Smooth muscle cell (in vitro differentiated cells): Measurements from ENCODE around the gene DYNLL2. TPM values are rescaled to one million over a fixed set of nuclear protein-coding genes. Genes with fewer than 3 reads are reported as not detected.

Experiments
- DNase-seq: peaks from one replicate; lab custom pipeline; 2025; ENCODE audit not compliant: unreplicated experiment; lab: John Stamatoyannopoulos, UW
- H2AFZ ChIP-seq: fragments of 200-600 bp; sonication (generic); 2 replicates; pipeline ENCODE4 v1.6.0; 2016; ENCODE audit warnings: antibody characterized with exemption, low read depth, mild to moderate bottlenecking
- H3F3A ChIP-seq: fragments of 200-600 bp; sonication (generic); 2 replicates; pipeline ENCODE4 v1.6.0; 2017; ENCODE audit warnings: antibody characterized with exemption, low read depth
- H3K27ac ChIP-seq: fragments of 200-600 bp; sonication (generic); 2 replicates; pipeline ENCODE4 v1.5.1; 2016; ENCODE audit warnings: low read depth, mild to moderate bottlenecking
- H3K27me3 ChIP-seq: fragments of 200-600 bp; sonication (generic); 2 replicates; pipeline ENCODE4 v1.6.1; 2016; ENCODE audit warnings: low read depth, mild to moderate bottlenecking
- H3K36me3 ChIP-seq: fragments of 200-600 bp; sonication (generic); 2 replicates; pipeline ENCODE4 v1.5.1; 2016; ENCODE audit warnings: low read depth
- H3K4me1 ChIP-seq: fragments of 200-600 bp; sonication (generic); 2 replicates; pipeline ENCODE4 v1.5.1; 2016; ENCODE audit warnings: low read depth
- H3K4me2 ChIP-seq: fragments of 200-600 bp; sonication (generic); 2 replicates; pipeline ENCODE4 v1.6.0; 2016; ENCODE audit warnings: mild to moderate bottlenecking
- H3K4me3 ChIP-seq: fragments of 200-600 bp; sonication (generic); 2 replicates; pipeline ENCODE4 v1.5.1; 2016; ENCODE audit warnings: mild to moderate bottlenecking
- H3K79me2 ChIP-seq: fragments of 200-600 bp; sonication (generic); 2 replicates; pipeline ENCODE4 v1.6.0; 2016; ENCODE audit warnings: low read depth, mild to moderate bottlenecking
- H3K9ac ChIP-seq: fragments of 200-600 bp; sonication (generic); 2 replicates; pipeline ENCODE4 v1.6.0; 2016; ENCODE audit warnings: low read depth
- H3K9me3 ChIP-seq: fragments of 200-600 bp; sonication (generic); replicated peaks from 2 replicates; pipeline ENCODE4 v1.5.1; 2016; ENCODE audit warnings: low read depth
- H4K20me1 ChIP-seq: fragments of 200-600 bp; sonication (generic); 2 replicates; pipeline ENCODE4 v1.6.0; 2016; ENCODE audit warnings: low read depth
- whole genome bisulfite sequencing: methylation state at CpG from one replicate; pipeline ENCODE4 v1.1.7; 2016; ENCODE audit warnings: low lambda C conversion rate; 5-methylcytosine and 5-hydroxymethylcytosine counted together
- polyA plus RNA-seq: library from polyadenylated mRNA; unstranded; fragments of >200 nt; fragmentation: Nextera tagmentation; extraction: Ambion mirVana; gene quantifications from 2 replicates; pipeline ENCODE4 v1.2.1, GENCODE V29; 2016
- total RNA-seq: library from RNA; depleted of rRNA; stranded (reverse); fragments of >200 nt; gene quantifications from 2 replicates; pipeline ENCODE4 v1.2.3, GENCODE V29; 2014
- TF ChIP-seq, protein P1 (sequence below): fragments of 200-600 bp; sonication (generic); IDR thresholded peaks from 2 replicates; pipeline ENCODE4 v1.5.1; 2017; ENCODE audit warnings: borderline replicate concordance, mild to moderate bottlenecking, antibody characterized with exemption; ENCODE audit not compliant: insufficient read depth, poor library complexity, severe bottlenecking

DYNLL2 gene
- total and polyA plus RNA-seq, 2 experiments from 2014 or later = 1.5 to 9.1 TPM

GRCh38 chr17:58092797-58093385 lies 9.7 kb downstream of the DYNLL2 start:
- H3K9me3 ChIP-seq = no peaks in the 10 kb centered on the region
- no peak overlapping the region for H3K4me2 ChIP-seq
- no peaks in the 10 kb centered on the region for H3F3A ChIP-seq
- no peak overlapping the region for H3K9ac ChIP-seq
- no peak overlapping the region for H3K27ac ChIP-seq
- H3K79me2 ChIP-seq = peaks cover 15% of the 10 kb centered on the region
- no peak overlapping the region for H3K4me3 ChIP-seq
- peaks cover 6% of the 10 kb centered on the region for H3K36me3 ChIP-seq
- DNase-seq = no peak
- no peak overlapping the region for H2AFZ ChIP-seq
- H4K20me1 ChIP-seq = peaks cover 59% of the 10 kb centered on the region
- TF ChIP-seq, protein P1, sequence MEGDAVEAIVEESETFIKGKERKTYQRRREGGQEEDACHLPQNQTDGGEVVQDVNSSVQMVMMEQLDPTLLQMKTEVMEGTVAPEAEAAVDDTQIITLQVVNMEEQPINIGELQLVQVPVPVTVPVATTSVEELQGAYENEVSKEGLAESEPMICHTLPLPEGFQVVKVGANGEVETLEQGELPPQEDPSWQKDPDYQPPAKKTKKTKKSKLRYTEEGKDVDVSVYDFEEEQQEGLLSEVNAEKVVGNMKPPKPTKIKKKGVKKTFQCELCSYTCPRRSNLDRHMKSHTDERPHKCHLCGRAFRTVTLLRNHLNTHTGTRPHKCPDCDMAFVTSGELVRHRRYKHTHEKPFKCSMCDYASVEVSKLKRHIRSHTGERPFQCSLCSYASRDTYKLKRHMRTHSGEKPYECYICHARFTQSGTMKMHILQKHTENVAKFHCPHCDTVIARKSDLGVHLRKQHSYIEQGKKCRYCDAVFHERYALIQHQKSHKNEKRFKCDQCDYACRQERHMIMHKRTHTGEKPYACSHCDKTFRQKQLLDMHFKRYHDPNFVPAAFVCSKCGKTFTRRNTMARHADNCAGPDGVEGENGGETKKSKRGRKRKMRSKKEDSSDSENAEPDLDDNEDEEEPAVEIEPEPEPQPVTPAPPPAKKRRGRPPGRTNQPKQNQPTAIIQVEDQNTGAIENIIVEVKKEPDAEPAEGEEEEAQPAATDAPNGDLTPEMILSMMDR = no peak
- H3K4me1 ChIP-seq = peaks cover 14% of the 10 kb centered on the region
- no peaks in the 10 kb centered on the region for H3K27me3 ChIP-seq
- WGBS = 74% methylated on average over 7 of the region's 7 CpGs

- peaks cover 5% of the 10 kb centered on the region for H3K79me2 ChIP-seq
- DNase-seq = no peak
- WGBS = 97% methylated on average over 4 of the region's 4 CpGs
- H3K27ac ChIP-seq = no peak overlapping the region
- no peaks in the 10 kb centered on the region for H3K27me3 ChIP-seq
- H3F3A ChIP-seq = no peaks in the 10 kb centered on the region
- TF ChIP-seq, protein P1 = no peak
- H3K4me1 ChIP-seq = peaks cover 4% of the 10 kb centered on the region
- no peak overlapping the region for H2AFZ ChIP-seq
- peaks cover 6% of the 10 kb centered on the region for H3K36me3 ChIP-seq
- no peak overlapping the region for H3K4me2 ChIP-seq
- no peak overlapping the region for H3K4me3 ChIP-seq
- no peaks in the 10 kb centered on the region for H3K9me3 ChIP-seq
- H3K9ac ChIP-seq = no peak overlapping the region
- peaks cover 46% of the 10 kb centered on the region for H4K20me1 ChIP-seq
These were observed 10.9 kb downstream of the DYNLL2 start for GRCh38 chr17:58094118-58094517.

DNA sequence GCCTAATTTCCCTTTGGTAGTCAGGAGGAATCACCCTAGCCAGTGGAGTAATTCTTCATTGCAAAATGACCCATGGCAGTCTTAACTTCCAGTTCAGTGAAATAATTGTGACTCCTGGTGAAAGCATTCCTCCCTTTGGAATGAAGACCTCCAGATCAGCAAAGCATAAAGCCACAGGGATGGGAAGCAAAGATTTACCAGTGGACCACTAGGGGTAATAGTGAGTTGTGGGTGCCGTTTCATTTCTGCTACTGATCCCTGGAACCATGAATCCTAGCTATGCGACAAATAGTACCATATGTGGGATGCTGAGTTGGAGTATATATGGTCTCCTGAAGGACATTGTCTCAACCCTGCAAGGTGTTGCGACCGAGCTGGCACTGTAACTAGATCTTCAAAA lies 13.7 kb downstream of the DYNLL2 start:
- no peak overlapping the region for H3K4me3 ChIP-seq
- no peaks in the 10 kb centered on the region for H3K36me3 ChIP-seq
- H3K9ac ChIP-seq = no peak overlapping the region
- H3K9me3 ChIP-seq = no peaks in the 10 kb centered on the region
- no peaks in the 10 kb centered on the region for H3F3A ChIP-seq
- TF ChIP-seq, protein P1 = no peak
- WGBS = 94% methylated on average over 4 of the region's 4 CpGs
- no peaks in the 10 kb centered on the region for H3K4me1 ChIP-seq
- H3K27ac ChIP-seq = no peak overlapping the region
- no peaks in the 10 kb centered on the region for H3K79me2 ChIP-seq
- no peak for DNase-seq
- H3K4me2 ChIP-seq = no peak overlapping the region
- no peak overlapping the region for H2AFZ ChIP-seq
- H4K20me1 ChIP-seq = peaks cover 19% of the 10 kb centered on the region
- no peaks in the 10 kb centered on the region for H3K27me3 ChIP-seq

DNA sequence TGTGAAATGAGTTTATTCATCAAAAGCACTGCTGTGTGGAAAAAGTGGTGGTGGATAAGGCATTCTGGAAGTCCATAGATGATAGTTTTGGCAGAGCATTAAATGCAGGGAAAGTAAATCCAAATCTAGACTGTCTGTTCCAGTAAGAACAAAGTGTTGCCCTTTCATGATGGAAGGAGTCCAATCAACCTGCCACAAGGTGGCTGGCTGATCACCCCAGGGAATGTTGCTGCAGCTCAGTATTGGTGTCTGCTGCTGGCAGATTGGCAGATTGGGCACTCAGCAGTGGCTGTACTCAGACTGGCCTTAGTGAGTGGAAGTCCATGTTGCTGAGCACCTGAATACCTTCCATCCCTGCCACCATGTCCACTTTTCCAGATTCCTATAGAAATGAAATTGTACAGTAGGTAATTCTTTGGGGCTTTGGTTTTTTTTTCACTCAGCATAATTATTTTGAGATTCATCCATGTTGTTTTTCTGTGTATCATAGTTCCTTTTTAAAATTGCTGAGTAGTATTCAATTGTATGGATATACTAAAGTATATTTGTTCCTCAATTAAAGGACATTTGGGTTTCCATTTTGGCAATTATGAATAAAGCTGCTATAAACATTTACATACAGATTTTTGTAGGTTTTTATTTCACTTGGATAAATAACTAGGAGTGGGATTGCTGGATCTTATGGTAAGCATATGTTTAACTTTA lies 14.3 kb downstream of the DYNLL2 start:
- H3K27ac ChIP-seq = no peak overlapping the region
- H3K9me3 ChIP-seq = no peaks in the 10 kb centered on the region
- no peaks in the 10 kb centered on the region for H3F3A ChIP-seq
- no peaks in the 10 kb centered on the region for H3K4me1 ChIP-seq
- no peak for DNase-seq
- no peaks in the 10 kb centered on the region for H3K79me2 ChIP-seq
- H4K20me1 ChIP-seq = peaks cover 12% of the 10 kb centered on the region
- H3K9ac ChIP-seq = no peak overlapping the region
- H2AFZ ChIP-seq = no peak overlapping the region
- no peaks in the 10 kb centered on the region for H3K27me3 ChIP-seq
- H3K4me2 ChIP-seq = no peak overlapping the region
- no peaks in the 10 kb centered on the region for H3K36me3 ChIP-seq
- H3K4me3 ChIP-seq = no peak overlapping the region
- TF ChIP-seq, protein P1 = no peak
